Pulmonary artery endothelial cell (primary cell): ENCODE results near the gene SF3A2. TPM values are rescaled to one million over a fixed set of nuclear protein-coding genes. Genes with fewer than 3 reads are reported as not detected.
"Not testable (repeated sequence)": the region's sequence is repeated elsewhere in the genome, so short reads cannot be mapped to it uniquely, and the experiment has no call there.

Source experiments
- DNase-seq: peaks from one replicate; pipeline ENCODE4 v3.0.0-alpha.2; 2011; ENCODE audit warnings: low read depth, low spot score
- total RNA-seq: library from RNA; depleted of rRNA; stranded (reverse); fragments of >200 nt; gene quantifications from 2 replicates; pipeline ENCODE4 v1.2.3, GENCODE V29; 2014

SF3A2 gene
- total RNA-seq, 1 donor from 2014 or later = 50.4 TPM

GRCh38 chr19:2273356-2274184, 36.9 kb downstream of the SF3A2 start:
- no peak for DNase-seq

GRCh38 chr19:2274185-2274711, 37.6 kb downstream of the SF3A2 start:
- no peak for DNase-seq

GRCh38 chr19:2274931-2275535, 38.4 kb downstream of the SF3A2 start:
- DNase-seq = no peak

- DNase-seq = no peak
These were observed 39.2 kb downstream of the SF3A2 start for GRCh38 chr19:2275588-2276428.

- no peak for DNase-seq
These were observed 39.9 kb downstream of the SF3A2 start for GRCh38 chr19:2276429-2276986.

- DNase-seq = no peak
These were observed 40.5 kb downstream of the SF3A2 start for GRCh38 chr19:2277138-2277537.

GRCh38 chr19:2278459-2279158, 42.0 kb downstream of the SF3A2 start:
- DNase-seq = no peak

GRCh38 chr19:2280633-2281264, 44.1 kb downstream of the SF3A2 start:
- no peak for DNase-seq

GRCh38 chr19:2281265-2282061, 44.8 kb downstream of the SF3A2 start:
- DNase-seq = not testable (repeated sequence)

- DNase-seq = no peak
These were observed 45.6 kb downstream of the SF3A2 start, which contains the start of gene PEAK3 for GRCh38 chr19:2282062-2282861. TSS of gene PEAK3 (minus strand) at chr19:2282175. CDS start at chr19:2280931, 1,244 bp downstream.

GRCh38 chr19:2282862-2283237, 46.2 kb downstream of the SF3A2 start:
- no peak for DNase-seq

GRCh38 chr19:2283835-2284507, 47.3 kb downstream of the SF3A2 start:
- no peak for DNase-seq

GRCh38 chr19:2286402-2287140, 49.9 kb downstream of the SF3A2 start:
- DNase-seq = no peak

GRCh38 chr19:2287585-2288337, 51.1 kb downstream of the SF3A2 start:
- DNase-seq = no peak

- DNase-seq = no peak
These were observed 51.8 kb downstream of the SF3A2 start for GRCh38 chr19:2288338-2288817.
